Left lung (tissue), 10 donors: ENCODE data around the gene TRIP12. TPM values are rescaled to one million over a fixed set of nuclear protein-coding genes. Genes with fewer than 3 reads are reported as not detected.
"Not testable (repeated sequence)": the region's sequence is repeated elsewhere in the genome, so short reads cannot be mapped to it uniquely, and the experiment has no call there.

Source experiments
- ATAC-seq: fragments of 200-7000 bp; cut with Tn5 transposase; one replicate; pipeline ENCODE4 v1.9.1; 2020; ENCODE audit warnings: moderate library complexity
- DNase-seq, 4 donors: peaks; one replicate each; pipeline ENCODE4 v3.0.0-alpha.2; 2013 to 2020
- H3K27ac ChIP-seq, 2 donors: fragments of 200-600 bp; sonication (generic) in 1 of 2; one replicate each; pipeline versions ENCODE4 v1.5.0 to v1.8.0; 2020 to 2021
- H3K27me3 ChIP-seq, 2 donors: fragments of 200-600 bp; sonication (generic) in 1 of 2; one replicate each; pipeline versions ENCODE4 v1.5.0 to v1.8.0; 2020 to 2021
- H3K36me3 ChIP-seq, 2 donors: fragments of 200-600 bp; sonication (generic) in 1 of 2; one replicate each; pipeline versions ENCODE4 v1.5.0 to v1.8.0; 2020 to 2021
- H3K4me1 ChIP-seq, 2 donors: fragments of 200-600 bp; one replicate each; pipeline ENCODE4 v1.8.0; 2021
- H3K4me3 ChIP-seq, 2 donors: fragments of 200-600 bp; sonication (generic) in 1 of 2; one replicate each; pipeline versions ENCODE4 v1.5.0 to v1.8.0; 2020 to 2021; ENCODE audit warnings: mild to moderate bottlenecking in 1 of 2
- H3K9me3 ChIP-seq, 2 donors: fragments of 200-600 bp; sonication (generic) in 1 of 2; one replicate each; pipeline versions ENCODE4 v1.5.0 to v1.8.0; 2020 to 2021
- CTCF ChIP-seq, 2 donors: fragments of 200-600 bp; sonication (generic) in 1 of 2; IDR thresholded peaks; one replicate each; pipeline versions ENCODE4 v1.5.0 to v1.8.0; 2021; ENCODE audit warnings: antibody characterized with exemption in 2 of 2
- intact Hi-C, 2 donors: fragments of 100-400 bp; cut with DNase I; formaldehyde crosslinking; loops; one replicate each; pipeline versions ENCODE4 v1.11.2 to v1.14.2; 2022
- polyA plus RNA-seq, 6 donors: library from polyadenylated mRNA; unstranded; fragments of 120-200 nt; gene quantifications; one replicate each; pipeline ENCODE4 v1.2.1, GENCODE V29; 2013; ENCODE audit not compliant: insufficient read length in 6 of 6
- total RNA-seq, 2 donors: library from RNA; stranded (reverse); fragmentation: NEBNext Ultra II Directional; extraction: Animal tissue kit (Norgen Biotek cat#: 25700); gene quantifications; one replicate each; pipeline ENCODE4 v1.2.1, GENCODE V29; 2021
- donor health status: DM: no; HTN: yes; CAD: no.
- donor health status: DM: no; HTN: no; CAD: no.

TRIP12 gene
- total and polyA plus RNA-seq, 8 donors: 166 to 234 (median 179) TPM

- no peak overlapping the region for H3K4me3 ChIP-seq
- no peak for TF ChIP-seq CTCF (IDR thresholded peaks at IDR 0.05)
- no peaks in the 10 kb centered on the region for H3K36me3 ChIP-seq
- DNase-seq: no peak
- no peak for ATAC-seq
- H3K27me3 ChIP-seq: no peaks in the 10 kb centered on the region
- no peaks in the 10 kb centered on the region for H3K9me3 ChIP-seq
- no peak overlapping the region for H3K27ac ChIP-seq
- intact Hi-C loops: no loop called here
- H3K4me1 ChIP-seq: no peaks in the 10 kb centered on the region
Observed at GRCh38 chr2:229930656-229931055, 8.8 kb upstream of the TRIP12 start.

GRCh38 chr2:229927817-229928321, 6.1 kb upstream of the TRIP12 start:
- H3K9me3 ChIP-seq: no peaks in the 10 kb centered on the region
- DNase-seq: no peak
- intact Hi-C loops: no loop called here
- no peak for TF ChIP-seq CTCF (IDR thresholded peaks at IDR 0.05)
- H3K27me3 ChIP-seq: no peaks in the 10 kb centered on the region
- H3K4me1 ChIP-seq: peaks cover 4 to 7% of the 10 kb centered on the region in 2 donors
- H3K36me3 ChIP-seq: no peaks in the 10 kb centered on the region
- no peak for ATAC-seq
- H3K27ac ChIP-seq: no peak overlapping the region
- no peak overlapping the region for H3K4me3 ChIP-seq

GRCh38 chr2:229925201-229925600, 3.4 kb upstream of the TRIP12 start:
- DNase-seq: no peak
- Histone ChIP-seq H3K27ac (no peak overlapping the region), H3K36me3 (no peaks in the 10 kb centered on the region), H3K4me1 (peaks cover 4 to 15% of the 10 kb centered on the region in 2 donors), H3K27me3 (no peaks in the 10 kb centered on the region), H3K4me3 (no peak overlapping the region), H3K9me3 (no peaks in the 10 kb centered on the region)
- ATAC-seq: no peak
- intact Hi-C loops: no loop called here
- TF ChIP-seq CTCF (IDR thresholded peaks at IDR 0.05): no peak

- H3K27me3 ChIP-seq, H3K27ac ChIP-seq, intact Hi-C loops, ATAC-seq, H3K36me3 ChIP-seq, H3K9me3 ChIP-seq, DNase-seq, H3K4me3 ChIP-seq: not testable (repeated sequence)
- peaks cover 4 to 22% of the 10 kb centered on the region in 2 donors for H3K4me1 ChIP-seq
Observed at GRCh38 chr2:229924541-229924940, 2.7 kb upstream of the TRIP12 start.

GRCh38 chr2:229922449-229923386, 909 bp upstream of the TRIP12 start, which contains the start of gene FBXO36:
FBXO36 (plus strand) TSS chr2:229922503; CDS start chr2:229922514, 11 bp downstream.
- H3K4me1 ChIP-seq: peaks cover 4 to 40% of the 10 kb centered on the region in 2 donors
- DNase-seq (peak in 2 of 4 donors; percentile 90 to 94), ATAC-seq (peak; percentile 83)
- peak within 1 kb of the TSS; percentile 90 to 100 for H3K4me3 ChIP-seq
- intact Hi-C loops: no loop called here
- no peak for TF ChIP-seq CTCF (IDR thresholded peaks at IDR 0.05)
- H3K9me3 ChIP-seq: no peaks in the 10 kb centered on the region
- H3K36me3 ChIP-seq: peaks cover 0 to 5% of the 10 kb centered on the region in 2 donors
- H3K27me3 ChIP-seq: no peaks in the 10 kb centered on the region
- H3K27ac ChIP-seq: peak within 1 kb of the TSS; percentile 97 to 98
